ENCODE results near the gene FYN. TPM values are rescaled to one million over a fixed set of nuclear protein-coding genes. Genes with fewer than 3 reads are reported as not detected.

The FYN gene
- total and polyA plus RNA-seq, 4 donors: 11.2 to 28.3 (median 19.7) TPM

GRCh38 chr6:111795558-111795957, 77.7 kb downstream of the FYN start:
- Histone ChIP-seq H3K9ac (ENCODE audit: low read depth in 1 of 2, low read length in 2 of 2) (no peak overlapping the region), H3K4me1 (ENCODE audit: control insufficient read depth in 4 of 4, insufficient read depth in 4 of 4, low read length in 3 of 4) (no peaks in the 10 kb centered on the region)
- 90% methylated on average over 2 of the region's 2 CpGs for WGBS

GRCh38 chr6:111794727-111795452, 78.4 kb downstream of the FYN start:
- DNase-seq (ENCODE audit: low spot score): no peak
- WGBS: 89% methylated on average over 5 of the region's 5 CpGs
- Histone ChIP-seq H3K36me3 (ENCODE audit: control insufficient read depth in 4 of 4, insufficient read depth in 3 of 4, low read depth in 1 of 4, low read length in 3 of 4) (no peaks in the 10 kb centered on the region), H3K4me3 (ENCODE audit: low read depth in 1 of 3, low read length in 3 of 3) (no peak overlapping the region), H3K9me3 (ENCODE audit: control insufficient read depth in 4 of 4, low read length in 3 of 4) (no peaks in the 10 kb centered on the region), H3K27me3 (ENCODE audit: control insufficient read depth in 4 of 4, insufficient read depth in 4 of 4, low read length in 3 of 4) (no peaks in the 10 kb centered on the region), H3K4me1 (ENCODE audit: control insufficient read depth in 4 of 4, insufficient read depth in 4 of 4, low read length in 3 of 4) (no peaks in the 10 kb centered on the region), H3K27ac (ENCODE audit: low read depth in 1 of 2, low read length in 2 of 2) (no peak overlapping the region), H3K9ac (ENCODE audit: low read depth in 1 of 2, low read length in 2 of 2) (peak overlapping the region in 1 of 2 donors; percentile 18)
- TF ChIP-seq RAD21 (IDR thresholded peaks at IDR 0.05) (no peak), FOXA2 (IDR thresholded peaks at IDR 0.05) (no peak), FOXA1 (IDR thresholded peaks at IDR 0.05) (no peak), ATF3 (IDR thresholded peaks at IDR 0.05) (no peak), EGR1 (IDR thresholded peaks at IDR 0.05; ENCODE audit: low read depth in 2 of 2) (no peak), RXRA (IDR thresholded peaks at IDR 0.05) (no peak), GABPA (IDR thresholded peaks at IDR 0.05 in 1 of 2, conservative IDR thresholded peaks at IDR 0.05 in 1 of 2) (no peak), YY1 (IDR thresholded peaks at IDR 0.05) (no peak)

More at GRCh38 chr6:111795558-111795957, 77.7 kb downstream of the FYN start:
- Histone ChIP-seq H3K27ac (ENCODE audit: low read depth in 1 of 2, low read length in 2 of 2) (no peak overlapping the region), H3K9me3 (ENCODE audit: control insufficient read depth in 4 of 4, low read length in 3 of 4) (no peaks in the 10 kb centered on the region), H3K36me3 (ENCODE audit: control insufficient read depth in 4 of 4, insufficient read depth in 3 of 4, low read depth in 1 of 4, low read length in 3 of 4) (no peaks in the 10 kb centered on the region), H3K27me3 (ENCODE audit: control insufficient read depth in 4 of 4, insufficient read depth in 4 of 4, low read length in 3 of 4) (no peaks in the 10 kb centered on the region), H3K4me3 (ENCODE audit: low read depth in 1 of 3, low read length in 3 of 3) (no peak overlapping the region)
- TF ChIP-seq FOXA2 (IDR thresholded peaks at IDR 0.05) (no peak), SP1 (IDR thresholded peaks at IDR 0.05) (no peak), RXRA (IDR thresholded peaks at IDR 0.05) (no peak), REST (IDR thresholded peaks at IDR 0.05) (no peak), YY1 (IDR thresholded peaks at IDR 0.05) (no peak)
- DNase-seq (ENCODE audit: low spot score): no peak

GRCh38 chr6:111794300-111794699, 79.0 kb downstream of the FYN start:
- H3K27ac ChIP-seq (ENCODE audit: low read depth in 1 of 2, low read length in 2 of 2): no peak overlapping the region
- H3K4me1 ChIP-seq (ENCODE audit: control insufficient read depth in 4 of 4, insufficient read depth in 4 of 4, low read length in 3 of 4): no peaks in the 10 kb centered on the region
- DNase-seq (ENCODE audit: low spot score): no peak
- H3K36me3 ChIP-seq (ENCODE audit: control insufficient read depth in 4 of 4, insufficient read depth in 3 of 4, low read depth in 1 of 4, low read length in 3 of 4): no peaks in the 10 kb centered on the region
- no peak overlapping the region for H3K9ac ChIP-seq (ENCODE audit: low read depth in 1 of 2, low read length in 2 of 2)
- no peak overlapping the region for H3K4me3 ChIP-seq (ENCODE audit: low read depth in 1 of 3, low read length in 3 of 3)
- no peaks in the 10 kb centered on the region for H3K27me3 ChIP-seq (ENCODE audit: control insufficient read depth in 4 of 4, insufficient read depth in 4 of 4, low read length in 3 of 4)
- WGBS: 90% methylated on average over 4 of the region's 4 CpGs
- H3K9me3 ChIP-seq (ENCODE audit: control insufficient read depth in 4 of 4, low read length in 3 of 4): no peaks in the 10 kb centered on the region
- TF ChIP-seq RXRA (IDR thresholded peaks at IDR 0.05): no peak
- TF ChIP-seq HNF4G (IDR thresholded peaks at IDR 0.05): no peak
- TF ChIP-seq JUND (IDR thresholded peaks at IDR 0.05): no peak
- TF ChIP-seq SP1 (IDR thresholded peaks at IDR 0.05): no peak
- TF ChIP-seq GABPA (IDR thresholded peaks at IDR 0.05 in 1 of 2, conservative IDR thresholded peaks at IDR 0.05 in 1 of 2): no peak
- no peak for TF ChIP-seq NR2F2 (IDR thresholded peaks at IDR 0.05)
- TF ChIP-seq RAD21 (IDR thresholded peaks at IDR 0.05): no peak
- no peak for TF ChIP-seq HNF4A (conservative IDR thresholded peaks at IDR 0.05)
- no peak for TF ChIP-seq ZBTB33 (IDR thresholded peaks at IDR 0.05)
- no peak for TF ChIP-seq YY1 (IDR thresholded peaks at IDR 0.05)
- no peak for TF ChIP-seq ATF3 (IDR thresholded peaks at IDR 0.05)
- TF ChIP-seq MAX (IDR thresholded peaks at IDR 0.05): no peak
- no peak for TF ChIP-seq REST (IDR thresholded peaks at IDR 0.05)
